HG02943 (cell line): ENCODE measurements around the gene FBXO2.
"Not testable (repeated sequence)": the region's sequence is repeated elsewhere in the genome, so short reads cannot be mapped to it uniquely, and the experiment has no call there.

ENCODE experiments used
- ATAC-seq: cut with Tn5 transposase; IDR thresholded peaks from one replicate; pipeline ENCODE4 v1.9.1; 2021; ENCODE audit warnings: mild to moderate bottlenecking, low read depth, moderate library complexity; ENCODE audit not compliant: unreplicated experiment

FBXO2 gene

GRCh38 chr1:11654939-11655808, 945 bp upstream of the FBXO2 start:
- ATAC-seq, result no peak

GRCh38 chr1:11653861-11654136, 430 bp downstream of the FBXO2 start:
- no peak for ATAC-seq

- ATAC-seq, result no peak
These were observed 948 bp downstream of the FBXO2 start for GRCh38 chr1:11653101-11653860.

- no peak for ATAC-seq
These were observed 1.9 kb downstream of the FBXO2 start for GRCh38 chr1:11652203-11652780.

GRCh38 chr1:11651017-11651416, 3.2 kb downstream of the FBXO2 start:
- ATAC-seq, result no peak

GRCh38 chr1:11650331-11650991, 3.8 kb downstream of the FBXO2 start:
- ATAC-seq, result no peak

- ATAC-seq, result no peak
These were observed 4.5 kb downstream of the FBXO2 start for GRCh38 chr1:11649624-11650330.

- ATAC-seq, result no peak
These were observed 5.0 kb downstream of the FBXO2 start for GRCh38 chr1:11649237-11649623.

GRCh38 chr1:11648732-11649158, 5.5 kb downstream of the FBXO2 start:
- no peak for ATAC-seq

- ATAC-seq, result no peak
These were observed 6.2 kb downstream of the FBXO2 start for GRCh38 chr1:11648039-11648438.

GRCh38 chr1:11647333-11647732, 6.9 kb downstream of the FBXO2 start:
- no peak for ATAC-seq

GRCh38 chr1:11646317-11646716, 7.9 kb downstream of the FBXO2 start:
- ATAC-seq, result no peak

- ATAC-seq, result no peak
These were observed 8.5 kb downstream of the FBXO2 start for GRCh38 chr1:11645670-11646265.

GRCh38 chr1:11645270-11645669, 9.0 kb downstream of the FBXO2 start:
- no peak for ATAC-seq

- no peak for ATAC-seq
These were observed 10.4 kb downstream of the FBXO2 start for GRCh38 chr1:11643782-11644181.

- ATAC-seq, result not testable (repeated sequence)
These were observed 11.7 kb downstream of the FBXO2 start for GRCh38 chr1:11642418-11643017.

GRCh38 chr1:11641776-11642305, 12.4 kb downstream of the FBXO2 start:
- no peak for ATAC-seq

- ATAC-seq, result no peak
These were observed 13.3 kb downstream of the FBXO2 start for GRCh38 chr1:11640944-11641343.

- no peak for ATAC-seq
These were observed 14.1 kb downstream of the FBXO2 start for GRCh38 chr1:11640101-11640500.
